ENCODE results near the gene SPACA4.

The SPACA4 gene

DNA sequence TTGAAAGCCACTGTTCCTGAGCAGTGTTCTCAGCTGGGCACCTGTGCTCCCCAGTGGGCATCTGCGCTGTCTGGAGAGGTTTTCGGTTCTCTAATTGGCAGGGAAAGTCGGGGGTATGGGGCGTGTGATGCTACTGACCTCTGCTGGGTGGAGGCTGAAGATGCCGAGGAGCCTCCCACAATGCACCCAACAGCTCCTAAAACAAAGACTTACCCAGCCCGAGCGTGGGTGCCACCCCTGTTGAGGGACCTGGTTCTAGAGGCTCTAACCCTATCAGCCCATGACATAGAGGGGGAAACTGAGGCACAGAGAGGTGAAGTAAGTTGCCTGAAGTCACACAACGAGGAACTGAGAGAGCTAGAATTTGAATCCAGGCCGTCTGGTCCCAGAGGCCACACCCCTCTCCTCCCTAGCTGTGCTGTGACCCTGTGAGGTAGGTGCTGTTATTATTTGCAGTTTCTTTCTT is 2.3 kb downstream of the SPACA4 start:
- TF ChIP-seq, protein P1, sequence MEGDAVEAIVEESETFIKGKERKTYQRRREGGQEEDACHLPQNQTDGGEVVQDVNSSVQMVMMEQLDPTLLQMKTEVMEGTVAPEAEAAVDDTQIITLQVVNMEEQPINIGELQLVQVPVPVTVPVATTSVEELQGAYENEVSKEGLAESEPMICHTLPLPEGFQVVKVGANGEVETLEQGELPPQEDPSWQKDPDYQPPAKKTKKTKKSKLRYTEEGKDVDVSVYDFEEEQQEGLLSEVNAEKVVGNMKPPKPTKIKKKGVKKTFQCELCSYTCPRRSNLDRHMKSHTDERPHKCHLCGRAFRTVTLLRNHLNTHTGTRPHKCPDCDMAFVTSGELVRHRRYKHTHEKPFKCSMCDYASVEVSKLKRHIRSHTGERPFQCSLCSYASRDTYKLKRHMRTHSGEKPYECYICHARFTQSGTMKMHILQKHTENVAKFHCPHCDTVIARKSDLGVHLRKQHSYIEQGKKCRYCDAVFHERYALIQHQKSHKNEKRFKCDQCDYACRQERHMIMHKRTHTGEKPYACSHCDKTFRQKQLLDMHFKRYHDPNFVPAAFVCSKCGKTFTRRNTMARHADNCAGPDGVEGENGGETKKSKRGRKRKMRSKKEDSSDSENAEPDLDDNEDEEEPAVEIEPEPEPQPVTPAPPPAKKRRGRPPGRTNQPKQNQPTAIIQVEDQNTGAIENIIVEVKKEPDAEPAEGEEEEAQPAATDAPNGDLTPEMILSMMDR (IDR thresholded peaks at IDR 0.05): peak; percentile 63
- TF ChIP-seq ZFX (IDR thresholded peaks at IDR 0.05; ENCODE audit: borderline replicate concordance): no peak
- H3K27ac ChIP-seq: no peak overlapping the region

DNA sequence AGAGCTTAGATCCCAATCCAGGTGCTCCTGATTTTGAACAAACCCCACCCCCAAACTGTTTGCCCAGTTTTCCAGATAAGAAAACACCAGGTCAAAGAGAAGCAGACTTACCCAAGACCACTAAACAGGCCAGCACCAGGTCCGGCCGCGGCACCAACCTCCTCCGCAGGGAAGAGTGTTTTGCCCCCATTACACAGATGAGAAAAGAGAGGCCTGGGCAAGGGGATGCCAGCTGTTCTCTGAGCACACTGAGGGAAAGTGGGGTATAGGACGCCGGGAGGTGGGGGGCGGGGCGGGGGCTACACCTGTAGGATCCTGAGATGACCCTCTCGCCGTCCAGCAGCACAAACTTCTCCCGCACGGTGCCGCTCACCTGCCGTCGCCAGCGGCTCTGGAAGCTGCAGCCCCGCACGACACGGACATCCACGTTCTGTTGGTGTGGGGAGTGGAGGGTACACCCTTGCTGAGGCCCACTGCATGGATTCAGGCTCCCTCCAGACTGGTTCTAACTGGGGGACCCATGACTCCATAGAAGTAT is 3.1 kb downstream of the SPACA4 start:
- H3K27ac ChIP-seq: no peak overlapping the region
- TF ChIP-seq, protein P1 (IDR thresholded peaks at IDR 0.05): no peak
- no peak for TF ChIP-seq ZFX (IDR thresholded peaks at IDR 0.05; ENCODE audit: borderline replicate concordance)

DNA sequence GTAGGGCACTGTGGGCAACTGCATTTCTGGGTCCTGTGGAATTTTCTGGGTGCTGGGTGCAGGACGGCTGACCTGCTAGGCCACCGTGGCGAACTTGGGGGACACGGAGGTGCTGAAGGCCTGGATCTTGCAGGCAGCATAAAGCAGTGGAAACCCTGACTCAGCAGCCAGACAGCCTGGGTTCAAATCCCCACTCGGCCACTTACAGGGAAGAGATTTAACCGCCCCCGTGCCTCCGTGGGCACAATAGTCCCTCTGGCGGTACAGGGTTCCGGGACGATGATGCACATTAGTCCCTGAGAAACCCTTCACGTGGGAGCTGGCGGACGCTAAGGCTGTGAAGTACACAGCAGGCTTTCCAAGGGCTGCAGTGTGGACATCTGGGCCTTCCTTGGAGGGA is 5.3 kb downstream of the SPACA4 start:
- no peak overlapping the region for H3K27ac ChIP-seq

DNA sequence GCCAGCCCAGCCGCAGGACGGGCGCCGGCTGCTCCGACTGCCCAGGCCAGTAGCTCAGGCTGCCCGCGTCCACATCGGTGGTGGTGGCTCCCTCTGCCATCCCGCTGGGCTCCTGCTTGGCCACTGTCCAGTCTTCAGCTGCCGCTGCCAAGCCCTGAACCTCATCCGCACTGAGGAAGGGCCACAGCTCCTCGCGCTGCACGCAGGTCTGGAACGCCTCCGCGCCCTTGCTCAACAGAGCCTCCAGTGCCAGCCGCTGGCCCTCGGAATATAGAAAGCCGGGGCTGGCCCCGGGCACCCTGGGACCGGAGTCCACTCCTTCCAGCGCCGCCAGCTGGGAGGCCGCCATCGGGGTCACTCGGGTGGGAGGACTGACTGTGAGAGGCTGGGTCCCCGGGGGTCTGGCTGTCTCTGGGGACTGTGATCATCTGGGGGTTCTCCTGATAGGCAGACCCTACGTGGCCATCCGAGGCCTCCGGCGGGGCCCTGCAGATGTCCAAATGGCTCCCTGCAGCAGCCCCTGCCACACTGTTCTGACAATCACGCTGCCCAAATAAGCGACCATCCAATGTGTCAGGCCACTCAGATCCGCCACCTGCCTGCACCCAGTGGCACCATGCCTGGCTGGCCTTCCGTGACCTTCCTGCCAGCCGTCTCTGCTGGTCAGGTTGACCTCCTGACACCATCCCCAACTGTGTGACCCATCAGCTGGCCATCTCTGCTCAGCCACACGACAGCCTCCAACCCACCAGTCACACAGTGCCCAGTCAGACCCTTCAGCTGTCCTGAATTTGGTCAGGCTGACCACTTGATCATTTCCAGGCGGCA is 6.7 kb downstream of the SPACA4 start:
- TF ChIP-seq, protein P1 (IDR thresholded peaks at IDR 0.05): no peak
- no peak for TF ChIP-seq ZFX (IDR thresholded peaks at IDR 0.05; ENCODE audit: borderline replicate concordance)
- H3K27ac ChIP-seq: peak overlapping the region; percentile 57; the same call in 1 of the 2 replicates

More for the DNA sequence above, 5.3 kb downstream of the SPACA4 start:
- TF ChIP-seq ZFX (IDR thresholded peaks at IDR 0.05; ENCODE audit: borderline replicate concordance): no peak
- TF ChIP-seq, protein P1 (IDR thresholded peaks at IDR 0.05): no peak

DNA sequence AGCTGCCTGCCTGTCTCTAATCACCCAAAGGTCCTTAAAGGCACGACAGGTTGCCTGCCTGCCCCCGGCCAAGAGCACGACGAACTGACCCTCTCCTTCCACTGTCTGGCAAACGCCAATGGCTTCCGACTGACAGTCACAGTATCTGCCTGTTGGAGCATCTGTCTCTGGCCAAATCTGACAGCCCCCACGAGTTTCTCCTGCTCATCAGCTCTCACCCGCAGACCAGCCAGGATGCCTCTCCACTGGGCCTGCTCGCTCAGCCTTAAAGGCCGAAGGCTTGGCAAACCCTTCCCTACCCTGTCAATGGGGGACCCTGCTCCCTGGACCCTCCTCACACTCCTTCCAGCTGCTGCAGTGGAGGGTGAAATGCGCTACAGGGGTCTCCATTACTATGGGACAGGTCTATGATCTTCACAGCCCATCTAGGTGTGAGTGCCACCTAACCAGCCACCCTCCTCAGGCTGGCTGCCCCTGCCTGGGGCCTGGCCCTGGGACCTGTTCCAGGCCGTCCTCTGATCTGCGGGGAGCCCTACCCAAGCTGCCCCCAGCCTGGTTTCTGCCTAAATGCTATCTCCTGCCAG is 7.4 kb downstream of the SPACA4 start:
- TF ChIP-seq ZFX (IDR thresholded peaks at IDR 0.05; ENCODE audit: borderline replicate concordance): no peak
- TF ChIP-seq, protein P1 (IDR thresholded peaks at IDR 0.05): no peak
- peak overlapping the region; percentile 57 for H3K27ac ChIP-seq

DNA sequence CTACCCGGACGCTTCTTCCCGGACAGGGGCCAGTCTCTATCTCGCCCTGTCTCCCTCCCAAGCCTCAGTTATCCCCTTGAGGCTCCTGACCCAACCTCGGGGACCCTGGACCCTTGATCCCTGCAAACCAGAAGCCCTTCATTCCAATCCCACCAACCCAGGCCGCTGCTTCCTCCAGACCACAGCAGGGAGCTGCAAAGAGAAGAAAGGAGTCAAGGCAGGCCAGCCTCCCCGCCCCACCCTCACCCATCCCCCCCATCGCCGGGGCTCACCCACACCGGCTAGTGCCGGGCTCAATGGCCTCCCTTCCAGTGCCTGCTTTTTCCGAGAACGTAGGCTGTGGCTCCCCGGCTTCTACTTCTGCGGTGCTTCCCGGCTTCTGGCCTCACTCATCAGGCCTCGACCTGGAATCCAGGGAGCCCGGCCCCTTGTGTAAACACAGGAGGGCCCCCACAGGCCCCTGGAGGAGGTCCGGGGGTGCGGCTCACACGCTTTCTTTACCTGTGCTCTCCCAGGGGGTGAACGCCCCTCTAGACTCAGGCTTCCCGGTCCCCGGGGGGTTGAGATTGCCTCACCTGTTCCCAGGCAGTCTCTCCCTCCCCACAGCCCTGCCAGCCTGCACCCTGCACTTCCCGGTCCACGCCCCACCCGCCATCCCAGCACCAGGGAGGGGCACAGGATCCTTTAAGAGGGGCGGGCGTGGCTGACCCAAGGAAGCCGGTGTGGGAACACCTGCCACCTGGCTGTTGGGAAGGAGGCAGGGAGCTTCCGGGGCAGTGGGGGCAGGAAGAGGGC is 8.1 kb downstream of the SPACA4 start, which contains the start of gene FAM83E:
FAM83E (minus strand) TSS at position 641 of the 795 bp plus-strand sequence. CDS start 1,704 bp downstream, outside the sequence.
- peak within 1 kb of the TSS; percentile 57 for H3K27ac ChIP-seq

More for the DNA sequence above, 8.1 kb downstream of the SPACA4 start, which contains the start of gene FAM83E:
- TF ChIP-seq, protein P1 (IDR thresholded peaks at IDR 0.05): no peak
- no peak for TF ChIP-seq ZFX (IDR thresholded peaks at IDR 0.05; ENCODE audit: borderline replicate concordance)
